ENCODE results near the gene RAB4A.

The RAB4A gene

GRCh38 chr1:229305392-229305791 is 34.5 kb downstream of the RAB4A start:
- no peak for TF ChIP-seq CTCF (IDR thresholded peaks at IDR 0.05)

- no peak for TF ChIP-seq CTCF (IDR thresholded peaks at IDR 0.05)
Measured at GRCh38 chr1:229309074-229309473, 38.2 kb downstream of the RAB4A start.

- no peak for TF ChIP-seq CTCF (IDR thresholded peaks at IDR 0.05)
Measured at GRCh38 chr1:229309684-229310083, 38.8 kb downstream of the RAB4A start.

GRCh38 chr1:229310833-229311232 is 39.9 kb downstream of the RAB4A start:
- TF ChIP-seq CTCF (IDR thresholded peaks at IDR 0.05): no peak

GRCh38 chr1:229316166-229316565 is 45.3 kb downstream of the RAB4A start:
- no peak for TF ChIP-seq CTCF (IDR thresholded peaks at IDR 0.05)

GRCh38 chr1:229318056-229318455 is 47.1 kb downstream of the RAB4A start:
- no peak for TF ChIP-seq CTCF (IDR thresholded peaks at IDR 0.05)

GRCh38 chr1:229319487-229319886 is 48.6 kb downstream of the RAB4A start:
- TF ChIP-seq CTCF (IDR thresholded peaks at IDR 0.05): no peak

GRCh38 chr1:229323201-229323600 is 52.3 kb downstream of the RAB4A start:
- no peak for TF ChIP-seq CTCF (IDR thresholded peaks at IDR 0.05)

Data from LNCAP (cell line).